DOHH2 (cell line): ENCODE measurements around the gene WFIKKN2.

Experiments
- EZH2phosphoT487 ChIP-seq: fragments of 200-600 bp; sonication (generic); IDR thresholded peaks from 2 replicates; pipeline ENCODE4 v1.6.1; 2017; ENCODE audit warnings: borderline replicate concordance, mild to moderate bottlenecking, antibody characterized with exemption, low read length, moderate library complexity, mixed read lengths
- TF ChIP-seq, protein P1 (sequence below): fragments of 200-600 bp; sonication (generic); IDR thresholded peaks from one replicate; pipeline ENCODE4 v1.5.1; 2014; ENCODE audit warnings: antibody characterized with exemption, mild to moderate bottlenecking, low read depth, low read length; ENCODE audit not compliant: poor library complexity, severe bottlenecking

DNA sequence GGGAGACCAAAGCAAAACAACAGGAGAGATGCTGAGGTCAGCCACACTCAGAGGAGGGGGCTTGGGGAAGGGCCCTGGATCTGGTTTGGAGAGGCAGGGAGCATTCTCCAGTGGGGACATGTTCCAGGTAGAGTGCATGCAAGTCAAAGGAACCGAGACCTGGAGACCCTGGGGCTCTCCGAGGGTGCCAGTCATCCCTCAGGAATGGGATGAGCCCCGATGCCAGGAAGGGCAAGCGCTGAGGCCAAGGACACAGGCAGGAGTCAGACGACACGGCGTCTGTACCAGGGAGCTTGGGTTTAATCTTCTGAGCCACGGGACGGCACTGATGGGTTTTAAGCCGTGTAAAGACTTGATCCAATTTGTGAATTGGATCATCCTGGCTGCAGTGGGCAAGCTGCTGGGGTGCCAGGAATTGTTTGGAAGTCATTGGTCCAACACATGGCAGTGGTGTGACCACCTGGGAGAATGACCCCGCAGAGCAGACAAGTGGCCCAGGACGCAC lies 35.1 kb upstream of the WFIKKN2 start:
- TF ChIP-seq, protein P1, sequence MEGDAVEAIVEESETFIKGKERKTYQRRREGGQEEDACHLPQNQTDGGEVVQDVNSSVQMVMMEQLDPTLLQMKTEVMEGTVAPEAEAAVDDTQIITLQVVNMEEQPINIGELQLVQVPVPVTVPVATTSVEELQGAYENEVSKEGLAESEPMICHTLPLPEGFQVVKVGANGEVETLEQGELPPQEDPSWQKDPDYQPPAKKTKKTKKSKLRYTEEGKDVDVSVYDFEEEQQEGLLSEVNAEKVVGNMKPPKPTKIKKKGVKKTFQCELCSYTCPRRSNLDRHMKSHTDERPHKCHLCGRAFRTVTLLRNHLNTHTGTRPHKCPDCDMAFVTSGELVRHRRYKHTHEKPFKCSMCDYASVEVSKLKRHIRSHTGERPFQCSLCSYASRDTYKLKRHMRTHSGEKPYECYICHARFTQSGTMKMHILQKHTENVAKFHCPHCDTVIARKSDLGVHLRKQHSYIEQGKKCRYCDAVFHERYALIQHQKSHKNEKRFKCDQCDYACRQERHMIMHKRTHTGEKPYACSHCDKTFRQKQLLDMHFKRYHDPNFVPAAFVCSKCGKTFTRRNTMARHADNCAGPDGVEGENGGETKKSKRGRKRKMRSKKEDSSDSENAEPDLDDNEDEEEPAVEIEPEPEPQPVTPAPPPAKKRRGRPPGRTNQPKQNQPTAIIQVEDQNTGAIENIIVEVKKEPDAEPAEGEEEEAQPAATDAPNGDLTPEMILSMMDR = no peak
- TF ChIP-seq EZH2phosphoT487 = no peak
